Hematopoietic multipotent progenitor cell (in vitro differentiated cells): ENCODE results near the gene KIF21A. TPM values are rescaled to one million over a fixed set of nuclear protein-coding genes. Genes with fewer than 3 reads are reported as not detected.

ENCODE experiments used
- DNase-seq, 3 donors: peaks; one replicate each; pipeline ENCODE4 v3.0.0-alpha.2; 2011 to 2015; ENCODE audit warnings: low read depth in 2 of 3, low spot score in 2 of 3
- total RNA-seq: library from RNA; depleted of rRNA; stranded (reverse); fragments of >200 nt; gene quantifications from one replicate; pipeline ENCODE4 v1.2.3, GENCODE V29; 2012

Gene KIF21A
- total RNA-seq, 1 donor, result 1.3 TPM

DNA sequence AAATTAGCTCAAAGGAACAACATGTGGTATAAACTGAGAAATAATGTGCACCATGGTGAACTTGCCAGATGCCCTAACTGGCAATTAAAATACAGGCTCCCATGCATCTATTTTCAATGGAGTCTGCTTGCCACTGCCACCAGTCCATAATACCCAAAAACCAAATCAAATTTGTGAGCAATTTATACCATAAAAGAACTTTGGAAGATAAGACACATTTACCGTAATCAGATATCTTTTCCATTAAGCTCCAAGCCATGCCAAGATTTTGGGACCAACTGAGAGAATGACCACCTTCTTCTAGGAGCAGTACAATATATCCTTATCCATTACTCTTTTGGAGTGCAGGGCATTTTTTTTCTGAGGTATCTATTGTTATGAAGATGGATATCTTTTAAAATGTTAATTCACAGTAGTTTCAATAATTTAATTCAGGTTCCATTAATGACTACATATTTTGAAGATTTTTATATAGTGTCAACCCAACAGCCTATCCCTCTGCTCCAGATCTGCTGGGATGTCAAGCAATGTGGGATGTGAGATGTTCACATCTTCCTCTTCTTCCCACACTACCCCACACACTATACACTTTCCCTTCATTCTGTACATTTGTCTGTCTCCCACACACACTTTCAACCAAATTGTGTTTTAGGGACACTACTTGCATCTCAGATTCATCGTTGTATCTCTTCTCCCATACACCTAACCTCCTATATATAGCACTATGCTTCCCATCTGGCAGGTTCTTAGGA, 53.3 kb downstream of the KIF21A start:
- DNase-seq, result no peak

DNA sequence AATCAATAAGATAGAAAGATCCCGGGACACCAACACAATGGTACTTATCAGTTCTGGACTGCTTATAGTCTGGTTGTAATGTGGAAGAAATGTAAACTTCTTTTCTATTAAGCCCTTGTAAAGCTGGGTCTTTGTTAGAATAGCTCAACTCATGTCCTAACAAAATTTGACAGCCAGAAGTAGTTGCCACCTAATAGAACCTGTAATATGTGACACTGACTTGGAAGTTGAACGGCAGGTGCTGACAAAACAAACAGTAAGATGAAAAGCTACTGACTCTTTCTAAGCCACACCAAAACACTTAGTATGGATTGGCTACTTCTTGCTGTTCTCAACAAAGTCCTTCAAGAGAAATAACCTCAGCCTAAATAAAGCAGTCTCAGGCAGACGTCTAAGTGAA, 56.6 kb downstream of the KIF21A start:
- DNase-seq, result no peak

GRCh38 chr12:39383114-39383513, 59.8 kb downstream of the KIF21A start:
- DNase-seq, result no peak

GRCh38 chr12:39380090-39380489, 62.8 kb downstream of the KIF21A start:
- no peak for DNase-seq

GRCh38 chr12:39378341-39378740, 64.6 kb downstream of the KIF21A start:
- no peak for DNase-seq

DNA sequence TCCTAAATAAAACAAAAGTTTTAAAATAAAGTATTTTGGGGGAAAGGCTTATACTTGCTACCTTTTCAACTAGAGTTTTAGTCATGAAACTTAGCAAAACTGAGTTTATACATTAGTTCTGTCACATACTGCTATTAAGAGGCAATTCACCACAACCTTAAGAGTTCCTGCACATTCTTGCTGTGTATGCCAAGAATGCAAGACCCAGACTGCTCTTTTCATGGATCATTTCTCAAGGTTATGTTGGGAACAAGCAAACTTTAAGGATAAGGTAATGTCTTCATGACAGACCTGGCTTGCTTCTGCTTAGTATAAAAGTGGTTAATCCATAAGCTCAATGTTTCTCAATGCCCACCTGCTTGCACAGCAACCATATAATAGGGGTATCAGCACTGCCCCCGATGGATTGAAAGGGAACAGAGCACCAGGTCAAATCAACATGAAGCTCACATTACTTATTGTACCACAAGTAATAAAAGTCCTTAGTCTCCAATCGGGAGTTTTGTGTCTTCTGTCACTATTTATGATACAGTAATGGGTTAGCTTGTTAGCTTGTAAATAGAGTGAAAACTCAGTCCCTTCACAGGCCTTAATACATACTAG, 67.6 kb downstream of the KIF21A start:
- no peak for DNase-seq

GRCh38 chr12:39372929-39373328, 70.0 kb downstream of the KIF21A start:
- DNase-seq, result no peak

GRCh38 chr12:39372204-39372925, 70.6 kb downstream of the KIF21A start:
- DNase-seq, result no peak

GRCh38 chr12:39369756-39370155, 73.2 kb downstream of the KIF21A start:
- DNase-seq, result no peak

DNA sequence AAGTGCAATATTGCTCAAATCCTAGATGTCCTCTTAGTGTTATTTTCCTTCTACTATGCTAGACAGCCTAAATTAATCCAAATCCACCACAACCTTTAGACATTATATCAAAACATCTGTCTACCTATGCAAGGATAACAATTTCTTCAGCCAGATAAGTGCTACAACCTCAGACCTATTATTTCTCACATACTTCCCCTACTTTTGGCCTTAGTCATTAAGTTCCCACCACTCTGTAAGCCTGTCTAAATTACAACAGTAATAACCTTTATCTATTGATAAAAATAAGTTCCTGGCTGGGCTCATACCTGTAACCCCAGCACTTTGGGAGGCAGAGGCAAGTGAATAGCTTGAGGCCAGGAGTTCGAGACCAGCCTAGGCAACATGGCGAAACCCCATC, 74.0 kb downstream of the KIF21A start:
- no peak for DNase-seq

DNA sequence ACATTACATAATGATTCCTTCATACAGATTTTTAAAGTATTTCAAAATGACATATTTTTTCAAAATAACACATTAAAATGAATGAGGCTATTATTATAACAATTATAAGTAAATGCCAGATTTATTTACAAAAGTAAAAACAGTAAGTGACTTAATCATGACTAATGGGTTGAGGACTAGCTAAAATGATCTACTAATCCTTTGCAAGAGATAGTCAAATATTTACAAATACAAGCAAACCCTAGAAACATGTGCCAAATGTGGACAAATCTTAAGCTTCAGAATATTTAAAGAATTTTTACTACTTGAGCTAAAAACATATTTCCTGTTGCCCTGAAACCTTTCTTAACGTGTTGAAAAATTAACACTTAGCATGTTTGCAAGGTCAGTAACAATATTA, 74.8 kb downstream of the KIF21A start:
- no peak for DNase-seq

- DNase-seq, result no peak
These were observed 75.4 kb downstream of the KIF21A start for GRCh38 chr12:39367494-39367893.

DNA sequence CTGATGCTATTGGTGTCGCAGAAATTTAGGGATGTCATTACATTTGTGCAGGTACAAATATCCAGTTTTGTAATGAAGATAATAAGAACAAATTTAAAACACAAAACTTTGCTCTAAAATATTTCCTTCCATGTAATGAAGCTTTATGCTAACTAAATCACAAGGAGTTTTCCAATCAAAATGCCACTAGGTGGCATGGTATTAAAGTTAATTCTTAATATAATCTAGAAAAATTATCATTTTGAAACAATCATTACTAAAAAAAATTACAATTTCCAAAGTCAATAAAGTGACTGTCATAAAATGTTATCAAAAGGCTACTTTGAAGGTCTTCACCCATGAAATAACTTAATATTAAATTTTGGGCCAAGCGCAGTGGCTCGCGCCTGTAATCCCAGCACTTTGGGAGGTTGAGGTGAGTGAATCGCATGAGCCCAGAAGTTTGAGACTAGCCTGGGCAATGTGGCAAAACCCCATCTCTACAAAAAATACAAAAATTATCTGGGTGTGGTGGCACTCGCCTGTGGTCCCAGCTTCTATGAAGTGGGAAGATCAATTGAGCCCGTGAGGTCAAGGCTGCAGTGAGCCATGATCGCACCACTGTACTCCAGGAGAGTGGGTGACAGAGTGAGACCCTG, 77.4 kb downstream of the KIF21A start:
- DNase-seq, result no peak

GRCh38 chr12:39364196-39364595, 78.7 kb downstream of the KIF21A start:
- DNase-seq, result no peak

DNA sequence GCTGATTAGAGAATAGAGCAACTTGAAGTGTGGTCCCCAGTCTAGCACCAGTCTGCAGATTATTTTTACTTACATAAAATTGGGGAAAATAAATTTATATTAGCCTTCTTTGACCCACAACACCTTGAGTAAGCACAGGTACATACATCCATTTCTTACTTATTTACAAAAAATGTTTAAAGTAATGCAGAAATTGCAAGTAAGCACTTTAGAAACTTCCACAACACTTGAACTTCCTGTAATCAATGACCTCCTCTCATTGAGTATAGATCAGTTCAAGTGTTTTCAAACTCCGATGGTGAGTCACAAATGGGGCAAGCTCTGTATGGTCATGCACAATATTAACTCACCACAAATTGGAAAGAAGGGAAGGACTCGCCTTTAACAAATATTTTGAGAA, 83.3 kb downstream of the KIF21A start:
- no peak for DNase-seq

- DNase-seq, result no peak
These were observed 85.9 kb downstream of the KIF21A start for GRCh38 chr12:39357041-39357440.

- no peak for DNase-seq
These were observed 87.1 kb downstream of the KIF21A start for GRCh38 chr12:39355841-39356240.

- DNase-seq, result no peak
These were observed 88.0 kb downstream of the KIF21A start for GRCh38 chr12:39354955-39355354.

DNA sequence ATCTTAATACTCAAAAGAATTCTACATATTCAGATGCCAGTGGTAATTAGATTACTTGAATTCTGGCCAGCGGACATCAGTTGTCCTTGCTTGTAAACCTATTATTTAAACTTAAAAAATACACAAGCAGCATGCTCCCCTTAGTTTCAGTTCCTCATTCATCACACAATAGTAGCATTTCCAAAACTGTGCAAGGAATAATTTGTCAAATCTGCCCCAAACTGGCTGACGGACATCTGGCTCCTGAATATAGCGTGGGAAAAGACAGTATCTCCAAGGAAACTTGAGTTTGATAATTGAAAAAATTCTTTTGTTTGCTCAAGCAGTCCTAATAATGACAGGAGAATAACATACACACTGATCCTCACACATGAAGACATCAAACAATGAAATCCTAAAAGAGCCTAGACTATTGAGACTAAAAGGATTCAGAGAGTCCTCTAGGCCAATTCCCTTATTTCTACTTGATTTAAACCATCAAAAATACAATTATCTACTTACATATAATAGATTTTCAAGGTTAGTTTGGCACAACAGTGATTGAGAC, 90.4 kb downstream of the KIF21A start:
- no peak for DNase-seq

- DNase-seq, result no peak
These were observed 91.8 kb downstream of the KIF21A start for GRCh38 chr12:39351153-39351552.

DNA sequence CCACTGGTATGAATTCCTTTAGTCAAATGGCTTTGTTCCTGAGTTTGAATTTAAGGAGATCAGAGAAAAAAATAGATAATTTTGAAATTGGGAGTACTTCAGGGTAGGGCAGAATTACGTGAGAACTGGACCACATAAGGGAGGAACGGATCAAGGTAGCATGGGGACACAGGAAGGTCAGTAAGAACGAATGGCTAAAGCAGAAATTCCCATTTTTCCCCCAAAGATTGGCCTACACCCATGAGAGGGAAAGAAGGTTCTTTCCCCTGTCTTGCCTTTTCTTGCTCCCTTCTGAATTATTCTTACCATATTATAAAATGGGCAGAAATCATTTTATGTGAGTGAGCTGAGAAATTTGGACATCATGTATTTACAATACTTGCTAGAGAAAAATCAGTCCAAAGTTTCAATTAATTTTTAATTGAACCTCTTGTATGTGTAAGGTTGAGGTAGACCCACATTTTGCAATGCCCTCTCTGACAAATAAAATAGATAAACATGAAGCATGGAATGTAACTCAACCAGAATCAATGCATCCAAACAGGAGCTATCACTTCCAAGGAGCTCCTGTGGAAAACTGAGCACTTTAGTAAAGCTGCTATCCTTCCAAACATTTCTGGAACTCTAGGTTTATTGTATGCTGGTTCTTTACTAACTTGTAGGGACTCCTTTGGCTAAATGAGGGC, 93.8 kb downstream of the KIF21A start:
- no peak for DNase-seq
